HCT116 (cell line): Measurements from ENCODE around the gene FGG. TPM values are rescaled to one million over a fixed set of nuclear protein-coding genes. Genes with fewer than 3 reads are reported as not detected.

Experiments used
- ATAC-seq: fragments of 200-7000 bp; cut with Tn5 transposase; 2 replicates; pipeline ENCODE4 v1.9.1; 2020; ENCODE audit warnings: mild to moderate bottlenecking, moderate library complexity
- BruUV-seq: library from RNA; stranded (reverse); fragments of 400-500 nt; replicated peaks from 2 replicates; lab custom pipeline; 2021; lab: Mats Ljungman, UMichigan
- CTCF ChIA-PET: fragments of 300-600 bp; sonication (Branson Sonifier 250); formaldehyde crosslinking; loops from one replicate; lab custom pipeline; 2021; ENCODE audit warnings: antibody characterized with exemption; lab: Charles Lee
- POLR2A ChIA-PET: fragments of 300-600, 350-600 bp; sonication (Branson Sonifier 250); formaldehyde crosslinking; loops from one replicate; lab custom pipeline; 2021; ENCODE audit warnings: antibody characterized with exemption; lab: Charles Lee
- RAD21 ChIA-PET, 2 experiments: fragments of 300-600 bp; sonication (Branson Sonifier 250); formaldehyde crosslinking; loops; one replicate each; lab custom pipeline; 2023; ENCODE audit warnings: low total read pairs in 2 of 2; ENCODE audit not compliant: uncharacterized antibody in 2 of 2, unreplicated experiment in 2 of 2, low non-redundant PET in 1 of 2; lab: Charles Lee
- DNase-seq: peaks from one replicate; pipeline ENCODE4 v3.0.0-alpha.2; 2010; ENCODE audit warnings: low read depth, low spot score
- H2AFZ ChIP-seq: fragments of 200-600 bp; shearing (Covaris generic), sonication (generic); 2 replicates; pipeline ENCODE4 v1.6.1; 2017; ENCODE audit warnings: low read depth, mixed run types, mixed read lengths, antibody characterized with exemption, low read length; ENCODE audit not compliant: poor library complexity, severe bottlenecking
- H3K27ac ChIP-seq: 2 replicates; pipeline ENCODE4 v1.5.1; 2012; ENCODE audit warnings: low read depth, low read length
- H3K27me3 ChIP-seq: fragments of 200-600 bp; sonication (generic); 2 replicates; pipeline ENCODE4 v1.6.1; 2016; ENCODE audit warnings: mixed run types, low read length, mixed read lengths; ENCODE audit not compliant: insufficient read depth
- H3K36me3 ChIP-seq, 2 experiments: fragments of 200-500 bp in 1 of 2; fragments of 200-600 bp in 1 of 2; sonication (Bioruptor generic) in 1 of 2; sonication (generic) in 1 of 2; 2 replicates each; pipeline versions ENCODE4 v1.5.1 to v1.6.1; 2014 to 2016; ENCODE audit warnings: low read length in 2 of 2, inconsistent platforms in 1 of 2, mixed read lengths in 1 of 2, mixed run types in 1 of 2; ENCODE audit not compliant: insufficient read depth in 2 of 2, control insufficient read depth in 1 of 2
- H3K4me1 ChIP-seq, 2 experiments: fragments of 200-600 bp in 1 of 2; sonication (generic) in 1 of 2; 2 replicates each; pipeline versions ENCODE4 v1.5.1 to v1.6.1; 2012 to 2017; ENCODE audit warnings: low read length in 2 of 2, inconsistent platforms in 1 of 2, mild to moderate bottlenecking in 1 of 2, mixed read lengths in 1 of 2, mixed run types in 1 of 2, moderate library complexity in 1 of 2; ENCODE audit not compliant: insufficient read depth in 2 of 2, control insufficient read depth in 1 of 2
- H3K4me2 ChIP-seq: fragments of 200-600 bp; sonication (generic); 2 replicates; pipeline ENCODE4 v1.6.1; 2017; ENCODE audit warnings: mixed run types, low read length, mixed read lengths
- H3K4me3 ChIP-seq, 2 experiments: fragments of 200-600 bp in 1 of 2; sonication (generic) in 1 of 2; replicated peaks in 1 of 2; 2 replicates each; pipeline ENCODE4 v1.5.1; 2011 to 2016; ENCODE audit warnings: low read length in 2 of 2, control low read depth in 1 of 2, low read depth in 1 of 2, mild to moderate bottlenecking in 1 of 2, mixed read lengths in 1 of 2, mixed run types in 1 of 2
- H3K79me2 ChIP-seq: fragments of 200-600 bp; sonication (generic); 2 replicates; pipeline ENCODE4 v1.6.1; 2017; ENCODE audit warnings: mild to moderate bottlenecking, mixed run types, low read length, moderate library complexity, mixed read lengths; ENCODE audit not compliant: insufficient read depth
- H3K9ac ChIP-seq: fragments of 200-600 bp; sonication (generic); 2 replicates; pipeline ENCODE4 v1.6.1; 2016; ENCODE audit warnings: low read length, mixed read lengths
- H3K9me2 ChIP-seq: fragments of 200-600 bp; sonication (generic), shearing (Covaris generic); 2 replicates; pipeline ENCODE4 v1.6.1; 2017; ENCODE audit warnings: mixed run types, mild to moderate bottlenecking, moderate library complexity; ENCODE audit not compliant: insufficient read depth
- H3K9me3 ChIP-seq, 2 experiments: fragments of 200-500 bp in 1 of 2; fragments of 200-600 bp in 1 of 2; sonication (Bioruptor generic) in 1 of 2; sonication (generic) in 1 of 2; 2 replicates each; pipeline ENCODE4 v1.6.1; 2014 to 2017; ENCODE audit warnings: low read length in 2 of 2, mixed read lengths in 2 of 2, inconsistent platforms in 1 of 2, low read depth in 1 of 2, mild to moderate bottlenecking in 1 of 2, mixed run types in 1 of 2, moderate library complexity in 1 of 2; ENCODE audit not compliant: control insufficient read depth in 1 of 2, insufficient read depth in 1 of 2
- H4K20me1 ChIP-seq: fragments of 200-600 bp; sonication (generic), shearing (Covaris generic); 2 replicates; pipeline ENCODE4 v1.6.1; 2017; ENCODE audit warnings: mixed run types, mild to moderate bottlenecking, moderate library complexity; ENCODE audit not compliant: insufficient read depth
- CBX3 ChIP-seq: IDR thresholded peaks from 2 replicates; pipeline ENCODE4 v1.6.1; 2012; ENCODE audit warnings: low read depth
- CEBPB ChIP-seq: IDR thresholded peaks from 2 replicates; pipeline ENCODE4 v1.6.1; 2012; ENCODE audit warnings: low read depth
- EGR1 ChIP-seq: IDR thresholded peaks from 2 replicates; pipeline ENCODE4 v1.6.1; 2012; ENCODE audit warnings: low read depth
- ELF1 ChIP-seq: IDR thresholded peaks from 2 replicates; pipeline ENCODE4 v1.6.1; 2012; ENCODE audit warnings: low read depth, borderline replicate concordance
- EZH2 ChIP-seq: fragments of 200-600 bp; sonication (generic); IDR thresholded peaks from 2 replicates; pipeline ENCODE4 v1.6.1; 2017; ENCODE audit warnings: antibody characterized with exemption, mixed run types
- FOSL1 ChIP-seq: IDR thresholded peaks from 2 replicates; pipeline ENCODE4 v1.6.1; 2012; ENCODE audit warnings: low read depth
- POLR2AphosphoS5 ChIP-seq: IDR thresholded peaks from 2 replicates; pipeline ENCODE4 v1.6.1; 2011; ENCODE audit warnings: mild to moderate bottlenecking, low read depth, low read length, moderate library complexity
- SIN3A ChIP-seq: IDR thresholded peaks from 2 replicates; pipeline ENCODE4 v1.6.1; 2012; ENCODE audit warnings: low read depth
- SP1 ChIP-seq: IDR thresholded peaks from 2 replicates; pipeline ENCODE4 v1.6.1; 2012; ENCODE audit warnings: low read depth
- SRF ChIP-seq: IDR thresholded peaks from 2 replicates; pipeline ENCODE4 v1.6.1; 2012; ENCODE audit warnings: low read depth
- YY1 ChIP-seq: IDR thresholded peaks from 2 replicates; pipeline ENCODE4 v1.6.1; 2011; ENCODE audit warnings: low read length, low read depth, moderate library complexity, mild to moderate bottlenecking; ENCODE audit not compliant: insufficient replicate concordance; ENCODE audit errors: extremely low read depth
- ZFX ChIP-seq: fragments of 450-650 bp; IDR thresholded peaks from 2 replicates; pipeline ENCODE4 v1.6.1; 2017
- intact Hi-C: fragments of 100-400 bp; cut with micrococcal nuclease; formaldehyde crosslinking; loops from 2 replicates; pipeline ENCODE4 v1.10.0; 2022
- total RNA-seq: library from RNA; stranded (reverse); gene quantifications from one replicate; pipeline ENCODE4 v1.2.1, GENCODE V29; 2021; ENCODE audit not compliant: unreplicated experiment
- TF ChIP-seq, protein P1 (sequence below), 3 experiments: fragments of 200-600 bp in 1 of 3; sonication (generic) in 1 of 3; IDR thresholded peaks in 2 of 3; conservative IDR thresholded peaks in 1 of 3; 2 replicates each; pipeline ENCODE4 v1.5.1; 2012 to 2017; ENCODE audit warnings: low read depth in 2 of 3, low read length in 2 of 3, antibody characterized with exemption in 1 of 3, borderline replicate concordance in 1 of 3, control low read depth in 1 of 3, mild to moderate bottlenecking in 1 of 3, mixed read lengths in 1 of 3, mixed run types in 1 of 3, moderate library complexity in 1 of 3; ENCODE audit not compliant: insufficient read depth in 1 of 3
- TF ChIP-seq, protein P2 (sequence below): IDR thresholded peaks from 2 replicates; pipeline ENCODE4 v1.6.1; 2012; ENCODE audit warnings: low read depth
- TF ChIP-seq, protein P3 (sequence below): IDR thresholded peaks from 2 replicates; pipeline ENCODE4 v1.6.1; 2012

Gene FGG
- total RNA-seq, 1 experiment from 2014 or later: 2.7 TPM

DNA sequence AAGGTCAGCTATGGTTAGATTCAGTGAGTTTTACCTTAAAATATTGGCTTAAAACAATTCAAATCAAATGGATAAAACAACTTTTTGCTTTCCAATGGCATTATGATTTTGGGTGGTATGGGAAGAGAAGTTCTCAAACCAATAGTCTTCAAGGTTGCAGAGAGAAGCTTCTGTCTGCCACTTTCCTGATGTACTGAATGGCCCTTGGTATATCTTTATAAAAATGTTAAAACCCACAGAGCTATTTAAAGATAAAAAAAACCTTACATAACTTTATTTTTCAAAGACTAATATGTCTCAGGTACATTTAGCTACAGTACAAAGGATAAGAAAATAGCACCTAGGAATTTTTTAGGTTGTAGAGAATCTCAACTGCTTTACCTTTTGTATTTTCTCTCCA lies 28.8 kb downstream of the FGG start:
- no peak overlapping the region for H3K27ac ChIP-seq
- no peaks in the 10 kb centered on the region for H3K27me3 ChIP-seq
- no peaks in the 10 kb centered on the region for H4K20me1 ChIP-seq
- no peak overlapping the region for H3K4me3 ChIP-seq
- TF ChIP-seq ZFX: no peak
- TF ChIP-seq ELF1: no peak
- no peak for TF ChIP-seq SP1
- TF ChIP-seq YY1: no peak
- TF ChIP-seq SIN3A: no peak
- TF ChIP-seq, protein P1, sequence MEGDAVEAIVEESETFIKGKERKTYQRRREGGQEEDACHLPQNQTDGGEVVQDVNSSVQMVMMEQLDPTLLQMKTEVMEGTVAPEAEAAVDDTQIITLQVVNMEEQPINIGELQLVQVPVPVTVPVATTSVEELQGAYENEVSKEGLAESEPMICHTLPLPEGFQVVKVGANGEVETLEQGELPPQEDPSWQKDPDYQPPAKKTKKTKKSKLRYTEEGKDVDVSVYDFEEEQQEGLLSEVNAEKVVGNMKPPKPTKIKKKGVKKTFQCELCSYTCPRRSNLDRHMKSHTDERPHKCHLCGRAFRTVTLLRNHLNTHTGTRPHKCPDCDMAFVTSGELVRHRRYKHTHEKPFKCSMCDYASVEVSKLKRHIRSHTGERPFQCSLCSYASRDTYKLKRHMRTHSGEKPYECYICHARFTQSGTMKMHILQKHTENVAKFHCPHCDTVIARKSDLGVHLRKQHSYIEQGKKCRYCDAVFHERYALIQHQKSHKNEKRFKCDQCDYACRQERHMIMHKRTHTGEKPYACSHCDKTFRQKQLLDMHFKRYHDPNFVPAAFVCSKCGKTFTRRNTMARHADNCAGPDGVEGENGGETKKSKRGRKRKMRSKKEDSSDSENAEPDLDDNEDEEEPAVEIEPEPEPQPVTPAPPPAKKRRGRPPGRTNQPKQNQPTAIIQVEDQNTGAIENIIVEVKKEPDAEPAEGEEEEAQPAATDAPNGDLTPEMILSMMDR (IDR thresholded peaks at IDR 0.05 in 2 of 3, conservative IDR thresholded peaks at IDR 0.05 in 1 of 3; ENCODE audit: borderline replicate concordance in 1 of 3, insufficient read depth in 1 of 3, low read depth in 2 of 3, low read length in 2 of 3): no peak
- TF ChIP-seq CEBPB: no peak
- no peak for TF ChIP-seq FOSL1
- no peak for TF ChIP-seq EGR1
- TF ChIP-seq, protein P2, sequence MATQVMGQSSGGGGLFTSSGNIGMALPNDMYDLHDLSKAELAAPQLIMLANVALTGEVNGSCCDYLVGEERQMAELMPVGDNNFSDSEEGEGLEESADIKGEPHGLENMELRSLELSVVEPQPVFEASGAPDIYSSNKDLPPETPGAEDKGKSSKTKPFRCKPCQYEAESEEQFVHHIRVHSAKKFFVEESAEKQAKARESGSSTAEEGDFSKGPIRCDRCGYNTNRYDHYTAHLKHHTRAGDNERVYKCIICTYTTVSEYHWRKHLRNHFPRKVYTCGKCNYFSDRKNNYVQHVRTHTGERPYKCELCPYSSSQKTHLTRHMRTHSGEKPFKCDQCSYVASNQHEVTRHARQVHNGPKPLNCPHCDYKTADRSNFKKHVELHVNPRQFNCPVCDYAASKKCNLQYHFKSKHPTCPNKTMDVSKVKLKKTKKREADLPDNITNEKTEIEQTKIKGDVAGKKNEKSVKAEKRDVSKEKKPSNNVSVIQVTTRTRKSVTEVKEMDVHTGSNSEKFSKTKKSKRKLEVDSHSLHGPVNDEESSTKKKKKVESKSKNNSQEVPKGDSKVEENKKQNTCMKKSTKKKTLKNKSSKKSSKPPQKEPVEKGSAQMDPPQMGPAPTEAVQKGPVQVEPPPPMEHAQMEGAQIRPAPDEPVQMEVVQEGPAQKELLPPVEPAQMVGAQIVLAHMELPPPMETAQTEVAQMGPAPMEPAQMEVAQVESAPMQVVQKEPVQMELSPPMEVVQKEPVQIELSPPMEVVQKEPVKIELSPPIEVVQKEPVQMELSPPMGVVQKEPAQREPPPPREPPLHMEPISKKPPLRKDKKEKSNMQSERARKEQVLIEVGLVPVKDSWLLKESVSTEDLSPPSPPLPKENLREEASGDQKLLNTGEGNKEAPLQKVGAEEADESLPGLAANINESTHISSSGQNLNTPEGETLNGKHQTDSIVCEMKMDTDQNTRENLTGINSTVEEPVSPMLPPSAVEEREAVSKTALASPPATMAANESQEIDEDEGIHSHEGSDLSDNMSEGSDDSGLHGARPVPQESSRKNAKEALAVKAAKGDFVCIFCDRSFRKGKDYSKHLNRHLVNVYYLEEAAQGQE: no peak
- TF ChIP-seq POLR2AphosphoS5: no peak
- no peak for TF ChIP-seq CBX3
- no peak for TF ChIP-seq SRF
- TF ChIP-seq EZH2: no peak
- TF ChIP-seq, protein P3, sequence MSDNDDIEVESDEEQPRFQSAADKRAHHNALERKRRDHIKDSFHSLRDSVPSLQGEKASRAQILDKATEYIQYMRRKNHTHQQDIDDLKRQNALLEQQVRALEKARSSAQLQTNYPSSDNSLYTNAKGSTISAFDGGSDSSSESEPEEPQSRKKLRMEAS: no peak
- H3K9me2 ChIP-seq: no peaks in the 10 kb centered on the region
- intact Hi-C loops: no loop called here
- BruUV-seq: no TSS peak
- CTCF ChIA-PET: no interaction called here
- no peaks in the 10 kb centered on the region for H3K9me3 ChIP-seq
- DNase-seq (no peak), ATAC-seq (no peak)
- H3K36me3 ChIP-seq: no peaks in the 10 kb centered on the region
- POLR2A ChIA-PET: no interaction called here
- H3K4me2 ChIP-seq: no peak overlapping the region
- H3K9ac ChIP-seq: no peak overlapping the region
- RAD21 ChIA-PET: no interaction called here
- no peaks in the 10 kb centered on the region for H3K79me2 ChIP-seq
- H2AFZ ChIP-seq: no peak overlapping the region
- no peaks in the 10 kb centered on the region for H3K4me1 ChIP-seq
